Stimulated activated CD4-positive, alpha-beta T cell treated with anti-CD3 and anti-CD28 coated beads, Interleukin-15, amount 100 ng/mL, for 24 hours (primary cell): ENCODE measurements around the gene RHEBL1.

Experiments
- DNase-seq: peaks from one replicate; pipeline ENCODE4 v3.0.0-alpha.2; 2020

Gene RHEBL1

GRCh38 chr12:49018261-49019119 is 51.3 kb downstream of the RHEBL1 start, which contains the start of gene PRKAG1:
PRKAG1 (minus strand) TSS chr12:49018776; CDS start chr12:49018740, 36 bp downstream.
- peak; percentile 96 for DNase-seq

- DNase-seq = peak; percentile 75
Observed at GRCh38 chr12:49017891-49018260, 51.9 kb downstream of the RHEBL1 start.

GRCh38 chr12:49015196-49015595 is 54.6 kb downstream of the RHEBL1 start:
- no peak for DNase-seq
